Trophoblast cell (in vitro differentiated cells and primary cell): ENCODE measurements around the gene STAMBPL1.

ENCODE experiments used
- DNase-seq, 2 donors: peaks; one replicate each; pipeline ENCODE4 v3.0.0-alpha.2; 2016
- H2AFZ ChIP-seq: 2 replicates; pipeline ENCODE4 v1.6.1; 2013; ENCODE audit warnings: low read length, moderate library complexity, mild to moderate bottlenecking; ENCODE audit not compliant: insufficient read depth, poor library complexity
- H2AK5ac ChIP-seq: 2 replicates; pipeline ENCODE4 v1.6.1; 2013; ENCODE audit warnings: mild to moderate bottlenecking, low read length
- H2BK120ac ChIP-seq: 2 replicates; pipeline ENCODE4 v1.6.1; 2013; ENCODE audit warnings: low read length, mild to moderate bottlenecking, moderate library complexity; ENCODE audit not compliant: insufficient read depth, poor library complexity
- H2BK12ac ChIP-seq: 2 replicates; pipeline ENCODE4 v1.6.1; 2013; ENCODE audit warnings: mild to moderate bottlenecking, low read length, moderate library complexity
- H2BK5ac ChIP-seq: 2 replicates; pipeline ENCODE4 v1.6.1; 2013; ENCODE audit warnings: low read length, low read depth, moderate library complexity, mild to moderate bottlenecking; ENCODE audit not compliant: poor library complexity
- H3K14ac ChIP-seq: 2 replicates; pipeline ENCODE4 v1.6.1; 2013; ENCODE audit warnings: mild to moderate bottlenecking, low read length
- H3K18ac ChIP-seq: 2 replicates; pipeline ENCODE4 v1.6.1; 2013; ENCODE audit warnings: mild to moderate bottlenecking, low read length
- H3K23ac ChIP-seq: 2 replicates; pipeline ENCODE4 v1.6.1; 2013; ENCODE audit warnings: low read length
- H3K27ac ChIP-seq: 2 replicates; pipeline ENCODE4 v1.5.1; 2013; ENCODE audit warnings: low read depth, mild to moderate bottlenecking, inconsistent platforms, low read length, moderate library complexity
- H3K27me3 ChIP-seq: 2 replicates; pipeline ENCODE4 v1.6.1; 2013; ENCODE audit warnings: inconsistent platforms, mild to moderate bottlenecking, low read length, moderate library complexity; ENCODE audit not compliant: insufficient read depth
- H3K36me3 ChIP-seq, 2 experiments: 1 replicate in 1 of 2; 2 replicates in 1 of 2; pipeline ENCODE4 v1.6.1; 2013; ENCODE audit warnings: low read length in 2 of 2, mild to moderate bottlenecking in 2 of 2, moderate library complexity in 1 of 2; ENCODE audit not compliant: insufficient read depth in 2 of 2, control insufficient read depth in 1 of 2
- H3K4ac ChIP-seq: 2 replicates; pipeline ENCODE4 v1.6.1; 2013; ENCODE audit warnings: low read depth, mild to moderate bottlenecking, low read length, moderate library complexity
- H3K4me1 ChIP-seq, 2 experiments: 1 replicate in 1 of 2; 2 replicates in 1 of 2; pipeline ENCODE4 v1.6.1; 2013; ENCODE audit warnings: low read length in 2 of 2, mild to moderate bottlenecking in 2 of 2, moderate library complexity in 1 of 2; ENCODE audit not compliant: insufficient read depth in 2 of 2, control insufficient read depth in 1 of 2
- H3K4me2 ChIP-seq: 2 replicates; pipeline ENCODE4 v1.6.1; 2013; ENCODE audit warnings: inconsistent platforms, mild to moderate bottlenecking, low read length, moderate library complexity
- H3K4me3 ChIP-seq: 2 replicates; pipeline ENCODE4 v1.5.1; 2013; ENCODE audit warnings: mild to moderate bottlenecking, low read depth, low read length, inconsistent platforms
- H3K79me1 ChIP-seq: one replicate; pipeline ENCODE4 v1.6.1; 2013; ENCODE audit warnings: low read length
- H3K79me2 ChIP-seq: 2 replicates; pipeline ENCODE4 v1.6.1; 2013; ENCODE audit warnings: low read length, mild to moderate bottlenecking; ENCODE audit not compliant: control insufficient read depth, insufficient read depth, poor library complexity
- H3K9ac ChIP-seq: 2 replicates; pipeline ENCODE4 v1.6.1; 2013; ENCODE audit warnings: mild to moderate bottlenecking, low read length
- H3K9me3 ChIP-seq: 2 replicates; pipeline ENCODE4 v1.6.1; 2013; ENCODE audit warnings: low read depth, mild to moderate bottlenecking, control low read depth, inconsistent platforms, low read length; ENCODE audit not compliant: insufficient read depth
- H4K12ac ChIP-seq: 2 replicates; pipeline ENCODE4 v1.6.1; 2013; ENCODE audit warnings: low read depth, mild to moderate bottlenecking, low read length, moderate library complexity
- H4K8ac ChIP-seq: 2 replicates; pipeline ENCODE4 v1.6.1; 2013; ENCODE audit warnings: low read depth, mild to moderate bottlenecking, low read length, moderate library complexity
- H4K91ac ChIP-seq: one replicate; pipeline ENCODE4 v1.6.1; 2013; ENCODE audit warnings: low read depth, mild to moderate bottlenecking, low read length, moderate library complexity
- WGBS: extraction: QIAGEN DNeasy Blood & Tissue Kit; methylation state at CpG from one replicate; pipeline ENCODE4 v1.1.7; 2013; ENCODE audit warnings: missing lambda C conversion rate; ENCODE audit not compliant: insufficient read length, insufficient coverage; ENCODE audit errors: extremely low coverage; 5-methylcytosine and 5-hydroxymethylcytosine counted together

STAMBPL1 gene

GRCh38 chr10:88923520-88923919 is 43.5 kb downstream of the STAMBPL1 start:
- Histone ChIP-seq H4K12ac (no peak overlapping the region), H3K79me1 (no peaks in the 10 kb centered on the region), H2BK120ac (no peak overlapping the region), H3K18ac (no peak overlapping the region), H3K23ac (no peak overlapping the region), H3K14ac (no peak overlapping the region), H2BK12ac (no peak overlapping the region), H2AK5ac (no peak overlapping the region), H3K27me3 (no peaks in the 10 kb centered on the region), H3K4me1 (no peaks in the 10 kb centered on the region), H3K79me2 (no peaks in the 10 kb centered on the region), H3K4ac (no peak overlapping the region), H3K9me3 (no peaks in the 10 kb centered on the region), H3K4me2 (no peak overlapping the region), H3K4me3 (no peak overlapping the region), H2AFZ (no peak overlapping the region), H3K36me3 (no peaks in the 10 kb centered on the region), H3K9ac (no peak overlapping the region), H3K27ac (no peak overlapping the region), H4K8ac (no peak overlapping the region), H2BK5ac (no peak overlapping the region), H4K91ac (no peak overlapping the region)
- DNase-seq = no peak

- no peaks in the 10 kb centered on the region for H3K4me1 ChIP-seq
- H2BK120ac ChIP-seq = no peak overlapping the region
- H3K23ac ChIP-seq = no peak overlapping the region
- no peak overlapping the region for H3K27ac ChIP-seq
- no peak overlapping the region for H3K4me2 ChIP-seq
- no peaks in the 10 kb centered on the region for H3K79me1 ChIP-seq
- no peak overlapping the region for H3K14ac ChIP-seq
- H2BK5ac ChIP-seq = no peak overlapping the region
- H4K12ac ChIP-seq = no peak overlapping the region
- H3K27me3 ChIP-seq = no peaks in the 10 kb centered on the region
- H2AK5ac ChIP-seq = no peak overlapping the region
- H4K91ac ChIP-seq = no peak overlapping the region
- H2AFZ ChIP-seq = no peak overlapping the region
- no peaks in the 10 kb centered on the region for H3K79me2 ChIP-seq
- no CpG with 5 or more reads among the region's 6 CpGs for WGBS
- H3K9me3 ChIP-seq = no peaks in the 10 kb centered on the region
- DNase-seq = peak; percentile 12 to 91
- H3K18ac ChIP-seq = no peak overlapping the region
- H3K9ac ChIP-seq = no peak overlapping the region
- no peak overlapping the region for H3K4me3 ChIP-seq
- no peak overlapping the region for H4K8ac ChIP-seq
- no peak overlapping the region for H3K4ac ChIP-seq
- H3K36me3 ChIP-seq = no peaks in the 10 kb centered on the region
- no peak overlapping the region for H2BK12ac ChIP-seq
Measured at GRCh38 chr10:88926566-88927415, 46.7 kb downstream of the STAMBPL1 start.

- Histone ChIP-seq H2AFZ (no peak overlapping the region), H2BK5ac (no peak overlapping the region), H3K79me1 (no peaks in the 10 kb centered on the region), H3K4me3 (no peak overlapping the region), H2BK120ac (no peak overlapping the region), H3K18ac (no peak overlapping the region), H3K27me3 (no peaks in the 10 kb centered on the region), H3K23ac (no peak overlapping the region), H3K79me2 (no peaks in the 10 kb centered on the region), H3K4ac (no peak overlapping the region), H3K14ac (no peak overlapping the region), H4K12ac (no peak overlapping the region), H2BK12ac (no peak overlapping the region), H4K91ac (no peak overlapping the region), H2AK5ac (no peak overlapping the region), H3K9ac (no peak overlapping the region), H3K9me3 (no peaks in the 10 kb centered on the region), H3K27ac (no peak overlapping the region), H4K8ac (no peak overlapping the region), H3K4me1 (peaks cover 0 to under 1% of the 10 kb centered on the region in 2 experiments), H3K36me3 (no peaks in the 10 kb centered on the region), H3K4me2 (no peak overlapping the region)
- WGBS = no CpG with 5 or more reads among the region's 2 CpGs
- peak; percentile 11 to 72 for DNase-seq
Measured at GRCh38 chr10:88927416-88927690, 47.3 kb downstream of the STAMBPL1 start.

GRCh38 chr10:88928254-88928653 is 48.2 kb downstream of the STAMBPL1 start:
- H3K4me3 ChIP-seq = no peak overlapping the region
- no peaks in the 10 kb centered on the region for H3K79me2 ChIP-seq
- H4K8ac ChIP-seq = no peak overlapping the region
- H2AFZ ChIP-seq = no peak overlapping the region
- no peak overlapping the region for H2AK5ac ChIP-seq
- no peak overlapping the region for H3K4me2 ChIP-seq
- no peak overlapping the region for H2BK120ac ChIP-seq
- no peak overlapping the region for H2BK12ac ChIP-seq
- no peak overlapping the region for H3K14ac ChIP-seq
- no peaks in the 10 kb centered on the region for H3K9me3 ChIP-seq
- H3K23ac ChIP-seq = no peak overlapping the region
- peaks cover 0 to 3% of the 10 kb centered on the region in 2 experiments for H3K4me1 ChIP-seq
- no peaks in the 10 kb centered on the region for H3K36me3 ChIP-seq
- no peak overlapping the region for H3K9ac ChIP-seq
- no CpG with 5 or more reads among the region's 2 CpGs for WGBS
- no peak for DNase-seq
- no peaks in the 10 kb centered on the region for H3K79me1 ChIP-seq
- no peaks in the 10 kb centered on the region for H3K27me3 ChIP-seq
- no peak overlapping the region for H2BK5ac ChIP-seq
- no peak overlapping the region for H4K12ac ChIP-seq
- H4K91ac ChIP-seq = no peak overlapping the region
- H3K18ac ChIP-seq = no peak overlapping the region
- H3K4ac ChIP-seq = no peak overlapping the region
- no peak overlapping the region for H3K27ac ChIP-seq
